ENCODE measurements around the gene STH.

STH gene

GRCh38 chr17:45968732-45969131, 30.3 kb upstream of the STH start:
- no peak for DNase-seq

GRCh38 chr17:45969726-45970125, 29.3 kb upstream of the STH start:
- no peak for DNase-seq

- no peak for DNase-seq
Measured at GRCh38 chr17:45970659-45971058, 28.4 kb upstream of the STH start.

DNA sequence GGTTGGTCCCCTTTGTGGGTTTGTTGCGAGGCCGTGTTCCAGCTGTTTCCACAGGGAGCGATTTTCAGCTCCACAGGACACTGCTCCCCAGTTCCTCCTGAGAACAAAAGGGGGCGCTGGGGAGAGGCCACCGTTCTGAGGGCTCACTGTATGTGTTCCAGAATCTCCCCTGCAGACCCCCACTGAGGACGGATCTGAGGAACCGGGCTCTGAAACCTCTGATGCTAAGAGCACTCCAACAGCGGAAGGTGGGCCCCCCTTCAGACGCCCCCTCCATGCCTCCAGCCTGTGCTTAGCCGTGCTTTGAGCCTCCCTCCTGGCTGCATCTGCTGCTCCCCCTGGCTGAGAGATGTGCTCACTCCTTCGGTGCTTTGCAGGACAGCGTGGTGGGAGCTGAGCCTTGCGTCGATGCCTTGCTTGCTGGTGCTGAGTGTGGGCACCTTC, 27.3 kb upstream of the STH start:
- DNase-seq, result no peak

DNA sequence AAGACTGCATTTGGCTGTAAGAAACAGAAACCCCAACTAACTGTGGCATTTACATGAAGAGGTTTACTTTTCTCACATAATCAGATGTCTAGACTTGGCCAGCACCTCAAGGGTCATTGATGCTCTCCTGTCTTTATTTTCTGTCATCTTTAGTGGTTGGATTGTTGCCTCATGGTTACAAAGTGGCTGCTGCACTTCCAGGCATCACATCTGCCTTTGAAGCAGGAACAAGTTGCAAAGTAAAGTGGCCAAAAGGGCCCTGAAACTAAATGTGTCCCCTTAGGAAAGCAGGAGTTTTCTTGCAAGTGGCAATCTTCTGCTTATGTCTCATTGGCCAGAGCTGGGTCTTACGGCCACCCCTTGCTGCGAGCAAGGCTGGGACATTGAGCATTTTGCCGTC, 26.5 kb upstream of the STH start:
- DNase-seq, result no peak

DNA sequence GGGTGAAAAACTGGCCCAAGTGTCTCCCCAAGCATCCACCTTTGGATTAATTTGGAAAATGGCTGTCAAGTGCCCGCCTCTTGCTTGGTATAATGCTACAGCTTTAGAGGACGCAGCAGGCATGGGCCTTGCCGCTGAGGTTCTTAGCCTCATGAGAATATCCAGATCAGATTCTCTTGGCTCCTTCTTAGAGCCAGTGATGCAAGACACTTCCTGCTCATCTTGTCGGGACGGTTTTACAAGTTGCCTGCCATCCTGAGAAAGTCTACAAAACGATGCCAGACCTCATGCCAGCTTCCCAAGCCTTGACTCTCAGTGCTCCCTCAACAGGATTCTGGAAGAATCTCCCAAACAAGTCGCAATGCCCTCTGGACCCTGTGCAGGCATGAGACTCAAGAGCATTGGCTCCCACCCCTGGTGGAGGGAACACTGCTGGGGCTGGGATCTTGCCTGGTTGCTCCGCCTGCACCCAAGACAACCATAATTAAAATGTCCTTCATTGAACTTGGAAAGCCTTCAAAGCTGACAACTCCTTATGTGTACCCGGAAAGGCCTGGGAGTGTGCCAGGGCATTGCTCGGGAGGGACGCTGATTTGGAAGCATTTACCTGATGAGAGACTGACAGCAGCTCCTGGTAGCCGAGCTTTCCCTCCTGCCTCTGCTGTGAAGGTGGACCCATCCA, 25.8 kb upstream of the STH start:
- DNase-seq, result no peak

GRCh38 chr17:45973946-45974859, 24.8 kb upstream of the STH start:
- DNase-seq, result peak; percentile 13

GRCh38 chr17:45974916-45975630, 24.0 kb upstream of the STH start:
- DNase-seq, result no peak

DNA sequence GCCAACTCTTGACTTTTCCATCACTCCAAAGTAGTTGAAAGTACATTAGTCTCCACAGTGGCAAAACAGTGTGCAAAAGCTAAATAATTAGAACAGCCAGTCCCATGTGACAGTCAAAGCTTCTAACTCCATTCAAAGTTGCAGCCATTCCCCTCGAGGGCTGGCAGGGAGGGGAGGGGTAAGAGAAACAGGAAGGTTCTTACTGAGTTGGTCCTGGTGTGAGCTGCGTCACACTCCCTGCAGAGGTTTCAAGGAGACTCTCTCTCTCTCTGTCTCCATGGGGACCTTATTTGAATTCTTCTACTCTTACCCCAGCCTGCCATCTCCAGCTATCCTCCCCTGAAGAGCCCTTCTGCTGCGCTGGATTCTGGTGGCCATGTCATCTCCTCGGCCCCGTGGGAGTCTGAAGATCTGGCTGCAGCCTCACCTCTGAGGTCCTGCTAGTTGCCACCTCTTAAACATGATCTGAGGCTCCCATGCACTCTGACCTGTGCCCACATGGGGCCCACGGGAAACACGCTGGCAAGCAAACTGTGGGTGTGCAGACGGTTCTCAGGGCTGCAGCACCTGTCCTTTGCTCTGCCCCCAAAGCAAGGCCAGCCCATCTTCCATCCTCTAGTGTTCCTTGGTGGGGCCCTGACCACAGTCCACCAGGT, 23.3 kb upstream of the STH start:
- no peak for DNase-seq

DNA sequence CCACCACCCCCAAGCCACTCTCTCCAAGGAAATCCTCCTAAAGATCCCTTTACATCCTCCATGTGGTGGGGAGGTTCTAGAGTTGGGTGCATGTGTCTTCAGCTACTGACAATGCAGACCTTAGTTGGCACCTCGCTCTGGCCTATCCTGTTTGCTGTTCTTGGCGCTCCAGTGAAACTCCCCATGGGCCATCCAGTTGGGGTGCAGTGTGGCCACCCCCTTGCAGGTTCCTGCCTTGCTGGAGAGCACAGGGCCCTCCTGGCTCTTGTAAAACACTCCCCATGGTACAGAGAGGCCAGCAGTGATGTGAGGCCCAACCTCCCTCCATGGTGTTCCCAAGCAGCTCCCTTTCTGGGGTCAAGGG, 22.7 kb upstream of the STH start:
- DNase-seq, result no peak

DNA sequence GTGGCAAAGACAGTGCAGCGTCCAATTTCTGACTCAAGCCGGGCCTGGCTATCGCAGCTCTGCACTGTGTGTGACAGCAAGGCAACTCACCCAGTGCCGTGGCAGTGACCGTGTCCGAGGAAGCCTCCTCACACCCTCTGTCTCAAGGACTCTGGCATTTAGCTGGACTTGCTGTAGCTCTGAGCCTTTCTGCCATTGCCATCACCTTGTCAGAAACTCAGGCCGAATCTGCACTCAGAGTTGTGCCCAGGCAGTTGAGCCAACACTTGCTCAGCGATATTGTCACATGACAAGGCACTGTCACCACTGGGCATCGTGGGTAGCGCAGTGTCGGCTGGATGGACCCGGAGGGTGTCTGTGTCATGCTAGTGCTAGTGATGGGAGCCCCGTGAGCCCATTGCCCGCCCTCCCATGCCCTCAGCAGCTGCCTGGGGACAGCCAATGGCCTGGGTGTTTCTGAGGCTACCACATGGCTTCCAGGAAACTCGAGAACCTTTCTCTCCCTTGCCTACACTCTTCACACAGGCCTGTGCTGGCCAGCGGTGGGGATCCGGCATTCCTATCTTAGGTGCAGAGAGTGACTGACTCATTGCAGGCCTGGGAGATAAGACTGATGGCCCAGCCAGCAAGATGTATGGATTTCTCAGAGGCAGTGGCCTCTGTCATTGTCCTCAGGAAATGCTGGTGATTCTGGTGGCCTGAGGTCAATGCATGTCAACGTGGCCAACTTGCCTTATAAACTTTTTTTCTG, 22.1 kb upstream of the STH start:
- DNase-seq, result no peak

- DNase-seq, result no peak
Measured at GRCh38 chr17:45977506-45977824, 21.6 kb upstream of the STH start.

DNA sequence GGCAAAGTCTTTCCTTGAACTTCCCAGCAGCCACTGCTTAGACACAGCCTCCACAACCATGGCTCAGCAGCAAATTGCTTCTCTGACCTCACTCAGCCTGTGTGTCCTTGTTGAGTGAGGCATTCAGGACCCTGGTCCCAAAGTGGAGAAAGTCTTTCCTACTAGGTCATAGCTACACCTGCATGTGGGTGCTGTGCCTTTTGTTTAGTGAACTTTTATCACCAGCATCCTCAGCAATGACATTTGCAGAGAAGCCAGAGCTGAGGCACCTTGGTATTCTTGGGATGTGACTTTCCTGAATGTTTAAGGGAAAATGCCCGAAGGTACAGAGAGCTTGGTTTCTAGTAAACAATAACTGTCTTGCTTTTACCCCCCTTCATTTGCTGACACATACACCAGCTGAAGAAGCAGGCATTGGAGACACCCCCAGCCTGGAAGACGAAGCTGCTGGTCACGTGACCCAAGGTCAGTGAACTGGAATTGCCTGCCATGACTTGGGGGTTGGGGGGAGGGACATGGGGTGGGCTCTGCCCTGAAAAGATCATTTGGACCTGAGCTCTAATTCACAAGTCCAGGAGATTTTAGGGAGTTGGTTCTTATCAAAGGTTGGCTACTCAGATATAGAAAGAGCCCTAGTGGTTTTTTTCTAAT, 20.9 kb upstream of the STH start:
- DNase-seq, result no peak

- DNase-seq, result no peak
Measured at GRCh38 chr17:45979137-45979536, 19.9 kb upstream of the STH start.

GRCh38 chr17:45980855-45981254, 18.2 kb upstream of the STH start:
- DNase-seq, result no peak

DNA sequence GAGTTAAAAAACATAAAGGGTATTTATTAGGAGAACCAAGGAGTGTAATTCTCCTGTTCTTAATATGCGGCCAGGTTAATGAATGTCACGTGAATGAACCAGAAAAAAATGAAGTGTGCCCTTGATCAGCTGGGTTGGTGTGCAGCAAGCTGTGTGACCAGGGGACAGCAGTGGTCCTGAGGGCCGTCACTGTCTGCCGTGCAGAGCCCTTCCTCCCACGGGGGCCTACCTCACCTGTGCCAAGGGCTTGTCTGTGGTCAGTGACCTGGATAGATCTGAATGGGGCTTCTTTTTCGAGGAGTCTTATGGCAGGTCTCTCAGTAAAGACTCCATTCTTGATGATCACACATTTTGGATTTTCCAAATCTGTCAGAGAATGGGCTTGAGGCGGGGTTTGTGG, 17.7 kb upstream of the STH start:
- no peak for DNase-seq

DNA sequence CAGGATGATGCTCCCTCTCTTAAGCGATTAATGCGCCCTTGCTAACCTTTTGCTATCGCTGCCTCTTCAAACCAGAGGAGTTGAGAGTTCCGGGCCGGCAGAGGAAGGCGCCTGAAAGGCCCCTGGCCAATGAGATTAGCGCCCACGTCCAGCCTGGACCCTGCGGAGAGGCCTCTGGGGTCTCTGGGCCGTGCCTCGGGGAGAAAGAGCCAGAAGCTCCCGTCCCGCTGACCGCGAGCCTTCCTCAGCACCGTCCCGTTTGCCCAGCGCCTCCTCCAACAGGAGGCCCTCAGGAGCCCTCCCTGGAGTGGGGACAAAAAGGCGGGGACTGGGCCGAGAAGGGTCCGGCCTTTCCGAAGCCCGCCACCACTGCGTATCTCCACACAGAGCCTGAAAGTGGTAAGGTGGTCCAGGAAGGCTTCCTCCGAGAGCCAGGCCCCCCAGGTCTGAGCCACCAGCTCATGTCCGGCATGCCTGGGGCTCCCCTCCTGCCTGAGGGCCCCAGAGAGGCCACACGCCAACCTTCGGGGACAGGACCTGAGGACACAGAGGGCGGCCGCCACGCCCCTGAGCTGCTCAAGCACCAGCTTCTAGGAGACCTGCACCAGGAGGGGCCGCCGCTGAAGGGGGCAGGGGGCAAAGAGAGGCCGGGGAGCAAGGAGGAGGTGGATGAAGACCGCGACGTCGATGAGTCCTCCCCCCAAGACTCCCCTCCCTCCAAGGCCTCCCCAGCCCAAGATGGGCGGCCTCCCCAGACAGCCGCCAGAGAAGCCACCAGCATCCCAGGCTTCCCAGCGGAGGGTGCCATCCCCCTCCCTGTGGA, 16.0 kb upstream of the STH start:
- DNase-seq, result no peak

DNA sequence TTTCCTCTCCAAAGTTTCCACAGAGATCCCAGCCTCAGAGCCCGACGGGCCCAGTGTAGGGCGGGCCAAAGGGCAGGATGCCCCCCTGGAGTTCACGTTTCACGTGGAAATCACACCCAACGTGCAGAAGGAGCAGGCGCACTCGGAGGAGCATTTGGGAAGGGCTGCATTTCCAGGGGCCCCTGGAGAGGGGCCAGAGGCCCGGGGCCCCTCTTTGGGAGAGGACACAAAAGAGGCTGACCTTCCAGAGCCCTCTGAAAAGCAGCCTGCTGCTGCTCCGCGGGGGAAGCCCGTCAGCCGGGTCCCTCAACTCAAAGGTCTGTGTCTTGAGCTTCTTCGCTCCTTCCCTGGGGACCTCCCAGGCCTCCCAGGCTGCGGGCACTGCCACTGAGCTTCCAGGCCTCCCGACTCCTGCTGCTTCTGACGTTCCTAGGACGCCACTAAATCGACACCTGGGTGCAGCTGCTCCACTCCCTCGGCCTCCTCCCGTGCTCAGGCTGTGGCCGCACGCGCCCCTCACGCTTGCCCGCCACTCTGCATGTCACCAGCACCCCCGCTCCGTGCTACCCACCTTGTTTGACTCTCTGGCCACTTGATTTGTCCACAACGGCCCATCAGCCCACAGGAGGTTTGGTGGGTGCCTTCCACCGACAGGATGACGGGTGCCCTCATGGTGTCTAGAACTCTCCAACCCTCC, 15.3 kb upstream of the STH start:
- no peak for DNase-seq

- DNase-seq, result no peak
Measured at GRCh38 chr17:45984368-45984767, 14.7 kb upstream of the STH start.

GRCh38 chr17:45985447-45985846, 13.6 kb upstream of the STH start:
- no peak for DNase-seq

- no peak for DNase-seq
Measured at GRCh38 chr17:45986056-45986455, 13.0 kb upstream of the STH start.
